HL-60 (cell line): ENCODE measurements around the gene ETDC.

Source experiments
- DNase-seq, 2 experiments: peaks; one replicate each; pipeline ENCODE4 v3.0.0-alpha.2; 2010 to 2020; ENCODE audit warnings: low read depth in 1 of 2, low spot score in 1 of 2
- H3K27ac ChIP-seq: fragments of 250-450 bp; sonication (Bioruptor Pico); replicated peaks from 2 replicates; pipeline ENCODE4 v1.5.1; 2020; ENCODE audit warnings: mild to moderate bottlenecking, moderate library complexity
- H3K27me3 ChIP-seq: fragments of 250-450 bp; sonication (Bioruptor Pico); 2 replicates; pipeline ENCODE4 v1.5.1; 2021; ENCODE audit warnings: mild to moderate bottlenecking, moderate library complexity; ENCODE audit not compliant: insufficient read depth, poor library complexity, severe bottlenecking
- H3K4me3 ChIP-seq: replicated peaks from 2 replicates; pipeline ENCODE4 v1.5.1; 2011; ENCODE audit warnings: mild to moderate bottlenecking, control low read depth, low read length; ENCODE audit not compliant: insufficient read depth
- GABPA ChIP-seq: IDR thresholded peaks from 2 replicates; pipeline ENCODE4 v1.6.1; 2012; ENCODE audit warnings: low read depth
- POLR2AphosphoS5 ChIP-seq: IDR thresholded peaks from 2 replicates; pipeline ENCODE4 v1.6.1; 2012; ENCODE audit warnings: low read depth
- SPI1 ChIP-seq: IDR thresholded peaks from 2 replicates; pipeline ENCODE4 v1.6.1; 2012; ENCODE audit warnings: low read depth, mild to moderate bottlenecking, borderline replicate concordance
- TF ChIP-seq, protein P1 (sequence below): IDR thresholded peaks from 2 replicates; pipeline ENCODE4 v1.6.1; 2012; ENCODE audit warnings: low read depth; ENCODE audit not compliant: insufficient replicate concordance
- TF ChIP-seq, protein P2 (sequence below): IDR thresholded peaks from one replicate; pipeline ENCODE4 v1.5.1; 2011; ENCODE audit warnings: low read length, control low read depth, inconsistent platforms; ENCODE audit not compliant: insufficient read depth

Gene ETDC

DNA sequence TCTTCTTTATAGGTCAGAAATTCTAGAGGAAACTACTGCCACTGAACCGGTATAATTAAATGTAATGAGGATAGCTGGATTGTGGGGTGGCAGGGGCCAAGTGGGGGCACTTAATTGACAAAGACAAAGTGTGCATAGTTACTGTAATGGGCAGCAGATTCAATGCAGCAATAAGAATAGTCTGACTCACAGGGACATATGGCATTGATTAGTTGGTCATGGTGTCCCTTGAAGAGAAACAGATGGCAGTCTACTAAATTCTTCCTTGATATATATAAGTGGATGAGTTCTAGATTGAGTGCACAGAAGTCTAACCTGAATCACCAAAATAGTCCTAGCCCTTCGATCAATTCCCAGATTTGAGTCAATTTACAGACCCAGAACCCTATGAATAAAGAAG, 31.6 kb downstream of the ETDC start:
- Histone ChIP-seq H3K4me3 (no peak overlapping the region), H3K27me3 (no peaks in the 10 kb centered on the region), H3K27ac (no peak overlapping the region)
- DNase-seq: no peak
- TF ChIP-seq, protein P1, sequence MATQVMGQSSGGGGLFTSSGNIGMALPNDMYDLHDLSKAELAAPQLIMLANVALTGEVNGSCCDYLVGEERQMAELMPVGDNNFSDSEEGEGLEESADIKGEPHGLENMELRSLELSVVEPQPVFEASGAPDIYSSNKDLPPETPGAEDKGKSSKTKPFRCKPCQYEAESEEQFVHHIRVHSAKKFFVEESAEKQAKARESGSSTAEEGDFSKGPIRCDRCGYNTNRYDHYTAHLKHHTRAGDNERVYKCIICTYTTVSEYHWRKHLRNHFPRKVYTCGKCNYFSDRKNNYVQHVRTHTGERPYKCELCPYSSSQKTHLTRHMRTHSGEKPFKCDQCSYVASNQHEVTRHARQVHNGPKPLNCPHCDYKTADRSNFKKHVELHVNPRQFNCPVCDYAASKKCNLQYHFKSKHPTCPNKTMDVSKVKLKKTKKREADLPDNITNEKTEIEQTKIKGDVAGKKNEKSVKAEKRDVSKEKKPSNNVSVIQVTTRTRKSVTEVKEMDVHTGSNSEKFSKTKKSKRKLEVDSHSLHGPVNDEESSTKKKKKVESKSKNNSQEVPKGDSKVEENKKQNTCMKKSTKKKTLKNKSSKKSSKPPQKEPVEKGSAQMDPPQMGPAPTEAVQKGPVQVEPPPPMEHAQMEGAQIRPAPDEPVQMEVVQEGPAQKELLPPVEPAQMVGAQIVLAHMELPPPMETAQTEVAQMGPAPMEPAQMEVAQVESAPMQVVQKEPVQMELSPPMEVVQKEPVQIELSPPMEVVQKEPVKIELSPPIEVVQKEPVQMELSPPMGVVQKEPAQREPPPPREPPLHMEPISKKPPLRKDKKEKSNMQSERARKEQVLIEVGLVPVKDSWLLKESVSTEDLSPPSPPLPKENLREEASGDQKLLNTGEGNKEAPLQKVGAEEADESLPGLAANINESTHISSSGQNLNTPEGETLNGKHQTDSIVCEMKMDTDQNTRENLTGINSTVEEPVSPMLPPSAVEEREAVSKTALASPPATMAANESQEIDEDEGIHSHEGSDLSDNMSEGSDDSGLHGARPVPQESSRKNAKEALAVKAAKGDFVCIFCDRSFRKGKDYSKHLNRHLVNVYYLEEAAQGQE: no peak
- TF ChIP-seq, protein P2, sequence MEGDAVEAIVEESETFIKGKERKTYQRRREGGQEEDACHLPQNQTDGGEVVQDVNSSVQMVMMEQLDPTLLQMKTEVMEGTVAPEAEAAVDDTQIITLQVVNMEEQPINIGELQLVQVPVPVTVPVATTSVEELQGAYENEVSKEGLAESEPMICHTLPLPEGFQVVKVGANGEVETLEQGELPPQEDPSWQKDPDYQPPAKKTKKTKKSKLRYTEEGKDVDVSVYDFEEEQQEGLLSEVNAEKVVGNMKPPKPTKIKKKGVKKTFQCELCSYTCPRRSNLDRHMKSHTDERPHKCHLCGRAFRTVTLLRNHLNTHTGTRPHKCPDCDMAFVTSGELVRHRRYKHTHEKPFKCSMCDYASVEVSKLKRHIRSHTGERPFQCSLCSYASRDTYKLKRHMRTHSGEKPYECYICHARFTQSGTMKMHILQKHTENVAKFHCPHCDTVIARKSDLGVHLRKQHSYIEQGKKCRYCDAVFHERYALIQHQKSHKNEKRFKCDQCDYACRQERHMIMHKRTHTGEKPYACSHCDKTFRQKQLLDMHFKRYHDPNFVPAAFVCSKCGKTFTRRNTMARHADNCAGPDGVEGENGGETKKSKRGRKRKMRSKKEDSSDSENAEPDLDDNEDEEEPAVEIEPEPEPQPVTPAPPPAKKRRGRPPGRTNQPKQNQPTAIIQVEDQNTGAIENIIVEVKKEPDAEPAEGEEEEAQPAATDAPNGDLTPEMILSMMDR: no peak

DNA sequence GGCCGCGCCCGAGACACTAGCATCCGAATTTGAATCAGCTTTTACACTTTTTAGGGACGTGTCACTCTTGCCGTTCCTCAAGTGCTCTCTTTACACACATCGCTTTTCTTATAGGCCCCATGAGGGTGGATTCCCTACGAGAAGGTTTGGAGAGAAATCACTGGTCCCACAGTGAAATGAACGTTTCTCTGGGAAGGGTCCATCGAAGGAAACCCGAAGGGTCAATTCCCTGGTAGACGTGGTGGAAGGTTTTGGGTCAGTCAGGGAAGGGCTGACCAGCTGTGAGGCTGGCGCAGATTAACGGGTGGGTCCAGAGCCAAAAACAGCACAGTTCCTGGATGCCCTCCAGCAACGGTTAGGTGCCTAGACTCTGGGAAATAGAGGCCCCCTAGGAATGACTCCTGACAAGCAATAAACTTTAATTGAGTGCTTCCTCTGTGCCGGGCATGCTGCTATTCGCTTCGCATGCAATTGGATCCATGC, 35.9 kb downstream of the ETDC start:
- TF ChIP-seq GABPA: no peak
- Histone ChIP-seq H3K27ac (peak overlapping the region; percentile 77), H3K4me3 (peak overlapping the region; percentile 81), H3K27me3 (no peaks in the 10 kb centered on the region)
- no peak for DNase-seq

DNA sequence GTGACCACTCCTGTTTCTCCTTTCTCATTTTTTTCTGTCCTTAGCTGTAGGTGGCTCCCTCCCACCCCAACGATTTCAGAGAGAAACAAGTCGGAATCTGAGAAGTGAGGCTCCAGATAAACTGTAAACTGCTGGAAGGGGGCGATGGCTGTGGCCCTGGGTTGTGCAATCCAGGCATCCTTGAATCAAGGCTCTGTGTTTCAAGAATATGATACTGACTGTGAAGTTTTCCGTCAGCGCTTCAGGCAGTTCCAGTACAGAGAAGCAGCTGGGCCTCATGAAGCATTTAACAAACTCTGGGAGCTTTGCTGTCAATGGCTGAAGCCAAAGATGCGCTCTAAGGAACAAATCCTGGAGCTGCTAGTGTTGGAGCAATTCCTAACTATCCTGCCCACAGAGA, 37.7 kb downstream of the ETDC start:
- Histone ChIP-seq H3K27me3 (no peaks in the 10 kb centered on the region), H3K4me3 (no peak overlapping the region), H3K27ac (no peak overlapping the region)
- TF ChIP-seq SPI1 (no peak), GABPA (no peak), POLR2AphosphoS5 (no peak)
- TF ChIP-seq, protein P2: no peak
- TF ChIP-seq, protein P1: no peak
- DNase-seq: no peak

DNA sequence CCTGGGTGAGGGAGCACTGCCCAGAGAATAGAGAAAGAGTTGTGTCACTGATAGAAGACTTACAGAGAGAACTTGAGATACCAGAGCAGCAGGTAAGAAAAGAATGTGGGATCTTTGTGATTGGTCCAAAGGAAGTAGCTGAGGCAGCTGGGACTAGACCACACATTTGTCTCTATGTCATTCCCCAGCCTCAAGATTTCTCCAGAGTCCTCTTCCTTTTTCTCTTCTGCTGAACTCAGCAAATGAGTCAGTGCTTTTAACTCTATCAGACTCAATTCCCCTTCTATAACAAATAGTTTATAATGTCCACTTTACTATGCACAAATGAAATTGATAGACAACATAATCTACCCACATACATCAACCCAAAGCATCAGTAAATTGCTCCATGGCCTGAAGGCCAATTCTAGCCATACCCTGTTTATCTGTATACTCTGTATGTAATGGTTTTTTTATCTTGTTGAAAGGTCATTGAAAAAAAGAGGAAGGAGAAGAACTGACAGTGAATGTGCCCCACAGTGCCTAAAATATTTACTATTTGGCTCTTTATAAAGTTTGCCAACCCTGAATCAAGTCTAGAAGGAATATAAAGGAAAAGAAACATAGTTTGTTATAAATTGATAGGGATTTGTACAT, 38.2 kb downstream of the ETDC start:
- no peaks in the 10 kb centered on the region for H3K27me3 ChIP-seq
- H3K4me3 ChIP-seq: no peak overlapping the region
- no peak overlapping the region for H3K27ac ChIP-seq
- TF ChIP-seq POLR2AphosphoS5 (no peak), GABPA (no peak), SPI1 (no peak; the same call in 1 of the 2 replicates)
- TF ChIP-seq, protein P1: no peak
- TF ChIP-seq, protein P2: no peak
- peak in 1 of 2 experiments; percentile 19 for DNase-seq
